SH-SY5Y (cell line): ENCODE measurements around the gene CENPX.

ENCODE experiments used
- GATA2 ChIP-seq: IDR thresholded peaks from 2 replicates; pipeline ENCODE4 v1.6.1; 2011; ENCODE audit warnings: mild to moderate bottlenecking, low read depth, low read length
- GATA3 ChIP-seq: IDR thresholded peaks from 2 replicates; pipeline ENCODE4 v1.6.1; 2011; ENCODE audit warnings: low read depth, mild to moderate bottlenecking, low read length, moderate library complexity

DNA sequence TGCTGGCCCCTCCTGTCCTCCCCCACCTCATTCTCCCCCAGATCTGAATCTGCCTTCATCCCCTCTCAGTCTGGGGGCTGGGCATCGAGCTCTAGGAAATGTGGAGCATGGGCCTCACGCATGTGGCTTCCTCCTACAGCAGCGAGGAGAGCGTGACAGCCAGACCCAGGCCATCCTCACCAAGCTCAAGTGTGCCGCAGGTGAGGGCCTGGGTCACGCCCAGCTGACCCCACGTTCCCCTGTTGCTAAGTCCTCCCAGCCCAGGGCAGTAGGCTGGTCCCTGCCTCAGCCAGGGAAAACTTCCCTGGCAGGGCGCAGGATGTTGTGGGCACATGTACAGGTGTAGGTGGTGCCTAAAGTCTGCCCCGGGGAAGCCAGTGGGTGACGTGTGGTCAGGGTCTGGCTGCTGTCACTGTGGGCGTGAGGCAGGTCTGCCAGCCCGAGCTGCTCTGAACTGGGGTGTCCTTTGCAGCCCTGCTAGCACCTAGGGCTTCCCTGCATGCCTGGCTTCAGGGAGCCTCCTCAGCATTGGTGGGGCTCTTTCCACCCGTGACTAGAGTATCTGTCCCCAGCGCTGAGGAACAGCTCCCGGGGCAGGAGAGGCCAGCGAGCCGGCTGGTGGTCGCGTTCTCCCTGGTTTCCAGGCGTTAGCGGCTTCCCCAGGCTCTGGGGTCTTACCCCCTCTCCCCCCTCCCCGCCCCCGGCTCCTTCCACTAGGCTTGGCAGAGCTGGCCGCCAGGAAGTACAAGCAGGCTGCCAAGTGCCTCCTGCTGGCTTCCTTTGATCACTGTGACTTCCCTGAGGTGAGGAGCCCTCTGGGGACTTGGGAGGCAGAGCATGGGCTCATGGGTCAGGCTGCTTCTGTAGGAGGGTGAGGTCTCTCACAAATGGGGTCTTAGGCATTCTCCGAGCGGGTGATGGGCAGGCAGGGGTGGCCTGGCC lies 32.6 kb upstream of the CENPX start:
- TF ChIP-seq GATA2 (no peak), GATA3 (no peak)
